A673 (cell line): ENCODE measurements around the gene CDH24. TPM values are rescaled to one million over a fixed set of nuclear protein-coding genes. Genes with fewer than 3 reads are reported as not detected.
A peak's percentile ranks its signal among the peaks of the same experiment; 100 is the strongest.

ENCODE experiments used
- BruUV-seq: library from RNA; stranded (reverse); fragments of 400-500 nt; replicated peaks from 2 replicates; lab custom pipeline; 2021; lab: Mats Ljungman, UMichigan
- CTCF ChIA-PET: fragments of 300-600 bp; sonication (Branson Sonifier 250); formaldehyde crosslinking; loops from one replicate; lab custom pipeline; 2022; ENCODE audit warnings: antibody characterized with exemption; lab: Charles Lee
- POLR2A ChIA-PET: fragments of 300-600 bp; sonication (Branson Sonifier 250); formaldehyde crosslinking; loops from one replicate; lab custom pipeline; 2022; ENCODE audit warnings: antibody characterized with exemption; ENCODE audit not compliant: low non-redundant PET; lab: Charles Lee
- DNase-seq: peaks from one replicate; pipeline ENCODE4 v3.0.0-alpha.2; 2015; ENCODE audit warnings: low spot score
- H3K27ac ChIP-seq: fragments of 200-600 bp; sonication (generic); 2 replicates; pipeline ENCODE4 v1.5.1; 2016; ENCODE audit warnings: mixed run types, low read depth, mild to moderate bottlenecking, mixed read lengths, antibody characterized with exemption, low read length; ENCODE audit not compliant: poor library complexity, severe bottlenecking
- H3K27me3 ChIP-seq: fragments of 200-600 bp; sonication (generic); replicated peaks from 2 replicates; pipeline ENCODE4 v1.6.1; 2017; ENCODE audit warnings: mixed run types, low read depth, mild to moderate bottlenecking, mixed read lengths, antibody characterized with exemption, low read length; ENCODE audit not compliant: insufficient read depth, poor library complexity
- H3K36me3 ChIP-seq: fragments of 200-600 bp; sonication (generic); 2 replicates; pipeline ENCODE4 v1.6.1; 2016; ENCODE audit warnings: mixed run types, mild to moderate bottlenecking, mixed read lengths, antibody characterized with exemption, low read length; ENCODE audit not compliant: insufficient read depth, poor library complexity, severe bottlenecking
- H3K4me1 ChIP-seq: fragments of 200-600 bp; sonication (generic); 2 replicates; pipeline ENCODE4 v1.6.1; 2017; ENCODE audit warnings: mixed run types, mild to moderate bottlenecking, mixed read lengths, antibody characterized with exemption, low read length; ENCODE audit not compliant: insufficient read depth, poor library complexity, severe bottlenecking
- H3K4me3 ChIP-seq: fragments of 200-600 bp; sonication (generic); 2 replicates; pipeline ENCODE4 v1.5.1; 2016; ENCODE audit warnings: low read depth, mixed run types, mild to moderate bottlenecking, mixed read lengths, low read length; ENCODE audit not compliant: poor library complexity, severe bottlenecking
- H3K9me3 ChIP-seq: fragments of 200-600 bp; sonication (generic); 2 replicates; pipeline ENCODE4 v1.6.1; 2016; ENCODE audit warnings: mixed run types, low read depth, mild to moderate bottlenecking, mixed read lengths, antibody characterized with exemption, low read length; ENCODE audit not compliant: poor library complexity, severe bottlenecking
- EZH2 ChIP-seq: fragments of 200-600 bp; sonication (generic); IDR thresholded peaks from 2 replicates; pipeline ENCODE4 v1.6.1; 2017; ENCODE audit warnings: borderline replicate concordance, low read depth, mild to moderate bottlenecking, mixed read lengths, antibody characterized with exemption, low read length; ENCODE audit not compliant: poor library complexity, severe bottlenecking
- intact Hi-C: fragments of 100-400 bp; cut with micrococcal nuclease; formaldehyde crosslinking; loops from one replicate; pipeline ENCODE4 v1.10.0; 2022; ENCODE audit not compliant: unreplicated experiment
- total RNA-seq: library from RNA; stranded (reverse); gene quantifications from 2 replicates; pipeline ENCODE4 v1.2.3, GENCODE V29; 2021
- TF ChIP-seq, protein P1 (sequence below): fragments of 300-800, 200-600 bp; sonication (generic); conservative IDR thresholded peaks from 2 replicates; pipeline ENCODE4 v1.5.1; 2017; ENCODE audit warnings: low read depth, mild to moderate bottlenecking, antibody characterized with exemption, low read length, moderate library complexity, mixed read lengths

Gene CDH24
- total RNA-seq, 1 experiment from 2014 or later = 44.8 TPM

DNA sequence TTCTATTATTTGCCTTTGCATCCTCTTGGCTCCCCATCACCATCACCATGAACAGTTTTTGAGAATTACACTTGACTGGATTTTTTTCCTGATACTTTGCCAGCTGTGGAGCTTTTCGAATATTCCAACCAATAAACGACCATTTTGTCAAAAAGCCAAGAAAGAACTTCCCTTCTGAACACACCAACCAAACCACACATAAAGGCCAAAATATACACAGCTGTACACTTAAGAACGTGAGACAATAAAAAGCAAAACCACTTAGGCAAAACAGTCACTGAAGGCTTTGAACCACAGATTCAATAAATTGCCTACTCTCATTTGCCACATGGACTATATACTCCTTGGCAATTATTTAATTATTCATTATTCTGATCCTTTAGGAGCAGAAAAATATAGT lies 48.5 kb downstream of the CDH24 start:
- Histone ChIP-seq H3K36me3 (no peaks in the 10 kb centered on the region), H3K27me3 (no peaks in the 10 kb centered on the region), H3K4me3 (no peak overlapping the region), H3K4me1 (peaks cover 30% of the 10 kb centered on the region), H3K27ac (peak overlapping the region; percentile 68), H3K9me3 (no peaks in the 10 kb centered on the region)
- peak; percentile 38 for DNase-seq
- CTCF ChIA-PET = interaction anchor here (3.0 kb wide), 1 partner anchor 14 kb away, joined by 17 read pairs; no protein-coding TSS in a partner anchor
- TF ChIP-seq, protein P1, sequence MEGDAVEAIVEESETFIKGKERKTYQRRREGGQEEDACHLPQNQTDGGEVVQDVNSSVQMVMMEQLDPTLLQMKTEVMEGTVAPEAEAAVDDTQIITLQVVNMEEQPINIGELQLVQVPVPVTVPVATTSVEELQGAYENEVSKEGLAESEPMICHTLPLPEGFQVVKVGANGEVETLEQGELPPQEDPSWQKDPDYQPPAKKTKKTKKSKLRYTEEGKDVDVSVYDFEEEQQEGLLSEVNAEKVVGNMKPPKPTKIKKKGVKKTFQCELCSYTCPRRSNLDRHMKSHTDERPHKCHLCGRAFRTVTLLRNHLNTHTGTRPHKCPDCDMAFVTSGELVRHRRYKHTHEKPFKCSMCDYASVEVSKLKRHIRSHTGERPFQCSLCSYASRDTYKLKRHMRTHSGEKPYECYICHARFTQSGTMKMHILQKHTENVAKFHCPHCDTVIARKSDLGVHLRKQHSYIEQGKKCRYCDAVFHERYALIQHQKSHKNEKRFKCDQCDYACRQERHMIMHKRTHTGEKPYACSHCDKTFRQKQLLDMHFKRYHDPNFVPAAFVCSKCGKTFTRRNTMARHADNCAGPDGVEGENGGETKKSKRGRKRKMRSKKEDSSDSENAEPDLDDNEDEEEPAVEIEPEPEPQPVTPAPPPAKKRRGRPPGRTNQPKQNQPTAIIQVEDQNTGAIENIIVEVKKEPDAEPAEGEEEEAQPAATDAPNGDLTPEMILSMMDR = no peak
- no peak for TF ChIP-seq EZH2
- POLR2A ChIA-PET = no interaction called here
- intact Hi-C loops = no loop called here
- BruUV-seq = no TSS peak

DNA sequence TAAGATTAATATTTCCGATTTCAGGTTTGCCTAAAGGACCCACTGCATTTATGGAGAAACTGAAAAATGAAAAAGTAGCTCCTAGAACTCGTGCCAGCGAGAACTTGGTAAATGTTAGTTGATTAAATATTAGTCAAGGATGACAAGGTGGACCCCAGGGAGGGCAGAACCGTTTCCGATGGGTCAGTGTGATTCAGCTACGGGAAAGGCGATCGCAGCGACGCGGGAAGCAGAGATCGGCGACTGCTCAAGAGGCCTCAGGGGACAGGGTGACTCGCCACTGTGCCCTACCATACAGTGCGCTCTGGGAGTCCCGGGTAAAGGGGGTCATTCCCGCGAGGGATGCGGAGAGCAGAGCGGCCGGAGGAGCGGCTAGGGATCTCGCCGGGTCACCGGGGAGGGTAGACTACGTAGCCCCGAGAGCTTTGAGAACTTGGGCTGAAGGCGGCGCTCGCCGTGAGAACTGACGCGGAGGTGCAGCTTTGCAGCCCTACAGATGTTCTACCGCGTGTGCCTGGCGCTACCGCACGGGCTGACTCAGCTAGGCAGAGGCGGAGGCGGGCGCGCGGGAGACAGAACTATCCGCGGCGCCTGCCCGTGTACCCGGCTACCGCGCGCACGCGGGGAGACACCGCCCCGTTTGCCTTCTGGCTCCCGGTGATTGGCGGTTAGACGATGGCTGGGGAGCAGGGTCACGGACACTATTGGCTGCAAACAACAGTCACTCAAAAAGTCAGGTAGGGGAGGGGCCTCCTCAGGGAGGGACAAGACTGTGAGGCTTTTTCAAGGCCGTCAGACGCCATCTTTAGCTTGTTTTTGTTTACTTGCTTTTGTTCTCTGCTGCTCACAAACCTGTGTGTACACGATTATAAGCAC lies 50.5 kb downstream of the CDH24 start:
- Histone ChIP-seq H3K9me3 (no peaks in the 10 kb centered on the region), H3K36me3 (no peaks in the 10 kb centered on the region), H3K4me1 (peaks cover 30% of the 10 kb centered on the region), H3K27ac (peak overlapping the region; percentile 91), H3K4me3 (peak overlapping the region; percentile 55), H3K27me3 (no peaks in the 10 kb centered on the region)
- TSS peak; percentile 12 for BruUV-seq
- peak; percentile 99 for DNase-seq
- CTCF ChIA-PET = interaction anchor here (0.6 to 3.0 kb wide), 8 partner anchors 12 to 62 kb away, joined by 3 to 17 read pairs (median 6); no protein-coding TSS in a partner anchor
- POLR2A ChIA-PET = interaction anchor here (0.6 to 1.8 kb wide), 3 partner anchors 19 to 382 kb away, joined by 3 to 22 read pairs (median 5); no protein-coding TSS in a partner anchor
- TF ChIP-seq EZH2 = no peak
- TF ChIP-seq, protein P1 = 0 out of 2 replicates have a peak, but pooled peaks have one; percentile 32
- intact Hi-C loops = loop anchor here (1.0 kb wide), 1 partner anchor 28 kb away; the partner anchor contains the start of gene PSMB5

DNA sequence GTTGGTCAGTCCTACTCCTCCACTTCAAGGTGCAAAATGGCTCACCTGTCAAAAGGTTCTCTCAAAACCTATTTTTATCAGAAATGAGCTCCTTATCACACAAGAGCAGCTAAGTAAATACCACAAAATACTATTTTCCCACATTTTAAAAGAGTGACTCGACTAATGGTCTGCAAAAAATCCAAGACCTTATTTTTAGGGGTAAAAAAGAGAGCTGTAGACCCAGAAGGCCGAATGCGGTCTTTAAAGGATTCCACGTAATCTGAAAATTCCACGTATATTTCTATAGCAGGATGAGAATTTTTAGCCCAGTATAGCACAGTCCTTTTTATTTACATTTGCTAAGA lies 51.2 kb downstream of the CDH24 start:
- intact Hi-C loops = no loop called here
- Histone ChIP-seq H3K4me1 (peaks cover 30% of the 10 kb centered on the region), H3K36me3 (no peaks in the 10 kb centered on the region), H3K27ac (peak overlapping the region; percentile 91), H3K9me3 (no peaks in the 10 kb centered on the region), H3K4me3 (peak overlapping the region; percentile 55), H3K27me3 (no peaks in the 10 kb centered on the region)
- POLR2A ChIA-PET = interaction anchor here (0.6 to 1.8 kb wide), 2 partner anchors 19 to 382 kb away, joined by 3 to 22 read pairs; no protein-coding TSS in a partner anchor
- DNase-seq = no peak
- BruUV-seq = no TSS peak
- no peak for TF ChIP-seq EZH2
- TF ChIP-seq, protein P1 = no peak
- CTCF ChIA-PET = interaction anchor here (0.6 to 3.0 kb wide), 6 partner anchors 12 to 63 kb away, joined by 3 to 17 read pairs (median 6); no protein-coding TSS in a partner anchor
